SK-N-DZ (cell line): ENCODE results near the gene LAMB3. TPM values are rescaled to one million over a fixed set of nuclear protein-coding genes. Genes with fewer than 3 reads are reported as not detected.
"Not testable (repeated sequence)": the region's sequence is repeated elsewhere in the genome, so short reads cannot be mapped to it uniquely, and the experiment has no call there.

Experiments
- DNase-seq: peaks from one replicate; pipeline ENCODE4 v3.0.0-alpha.2; 2015; ENCODE audit warnings: low spot score
- polyA plus RNA-seq, 2 experiments: library from polyadenylated mRNA; depleted of rRNA; stranded (reverse); fragments of >200 nt; gene quantifications; 2 replicates each; pipeline ENCODE4 v1.2.3, GENCODE V29; 2014

The LAMB3 gene
- 0.03 and 0.29 TPM in 2 replicates for polyA plus RNA-seq (2014; cell fraction: cytosol; rRNA removed)
- polyA plus RNA-seq (2014; cell fraction: nucleus; rRNA removed) = 0.04 TPM in 1 of 2 replicates, not detected in the other

GRCh38 chr1:209652121-209652735 is at the start of gene LAMB3:
Gene LAMB3, minus strand, starts transcription at chr1:209652425. Its CDS starts 1,481 bp downstream, at chr1:209650944.
- DNase-seq = no peak

GRCh38 chr1:209700686-209701085 is 48.5 kb upstream of the LAMB3 start:
- not testable (repeated sequence) for DNase-seq

DNA sequence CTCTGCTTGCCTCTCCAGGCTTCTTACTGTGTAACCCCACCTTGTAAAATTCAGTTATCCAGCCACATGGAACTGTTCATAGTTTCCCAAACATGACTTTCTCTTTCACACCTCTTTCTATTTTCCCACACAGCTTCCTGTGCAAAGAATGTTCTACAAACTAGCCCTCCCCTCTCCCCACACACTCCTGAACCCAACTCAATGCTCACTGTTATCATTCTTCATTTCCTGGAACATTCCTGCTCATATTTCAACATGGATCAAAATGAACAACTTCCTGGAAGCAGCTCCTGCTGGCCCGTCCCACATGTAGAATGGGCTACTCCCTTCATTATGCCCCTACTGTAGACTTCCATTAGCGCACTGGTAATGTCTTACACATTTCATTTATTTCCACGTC is 44.9 kb upstream of the LAMB3 start:
- DNase-seq = no peak

DNA sequence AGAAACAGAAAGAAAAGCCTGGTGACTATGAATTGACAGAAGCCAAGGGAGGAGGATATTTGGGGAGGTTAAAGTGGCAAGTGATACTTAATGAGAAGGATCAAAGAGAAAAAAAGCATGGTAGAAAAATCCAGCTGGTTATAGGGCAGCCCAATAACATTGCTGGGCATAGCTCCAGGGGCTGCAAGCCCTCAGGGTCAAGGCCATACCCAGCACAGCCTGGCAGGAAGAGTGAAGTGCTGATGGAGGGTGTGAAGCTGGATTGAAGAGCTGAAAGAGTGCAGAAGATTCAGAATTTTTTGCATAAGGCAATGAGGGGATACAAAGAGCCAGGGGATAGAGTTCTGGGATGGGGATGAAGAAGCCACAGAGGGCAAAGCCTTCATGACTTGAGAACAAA is 44.4 kb upstream of the LAMB3 start:
- DNase-seq = no peak

DNA sequence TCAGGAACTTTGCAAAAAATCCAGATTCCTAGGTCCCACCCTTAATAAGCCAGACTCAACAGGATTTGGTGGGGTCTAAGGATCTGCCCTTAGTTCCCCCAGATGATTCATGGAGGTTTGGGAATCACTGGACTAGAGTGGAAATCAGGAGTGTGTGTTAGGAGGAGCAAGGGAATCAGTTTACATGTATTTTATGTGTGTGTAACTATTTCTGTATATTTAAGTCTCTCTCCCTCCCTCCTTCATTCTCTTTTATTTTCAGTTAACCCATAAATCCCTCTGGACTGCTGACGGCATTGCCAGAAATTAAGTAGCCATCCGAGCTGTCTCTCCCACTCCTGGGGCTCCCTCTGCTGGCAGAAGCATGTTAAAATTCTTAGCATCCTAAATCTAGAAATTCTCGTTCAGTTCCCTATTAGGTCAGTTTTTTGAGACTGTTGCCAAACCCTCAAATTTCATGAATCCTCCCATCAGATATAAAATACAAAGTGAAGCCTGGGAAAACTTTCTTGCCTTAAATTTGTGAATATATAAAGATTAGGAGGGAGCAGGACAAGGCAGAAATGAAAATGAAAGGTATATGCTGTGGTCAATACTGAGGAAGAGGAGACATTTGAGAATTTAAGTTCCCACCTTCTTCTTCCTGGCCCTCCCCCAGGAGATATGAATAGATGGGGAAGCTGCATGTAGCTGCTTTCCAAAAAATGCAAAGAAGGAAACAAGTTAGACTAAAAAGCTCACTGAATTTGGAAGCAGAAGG is 40.7 kb upstream of the LAMB3 start:
- DNase-seq = peak; percentile 63

GRCh38 chr1:209692296-209692695 is 40.1 kb upstream of the LAMB3 start:
- DNase-seq = no peak

- no peak for DNase-seq
These were observed 39.0 kb upstream of the LAMB3 start for GRCh38 chr1:209691237-209691636.

DNA sequence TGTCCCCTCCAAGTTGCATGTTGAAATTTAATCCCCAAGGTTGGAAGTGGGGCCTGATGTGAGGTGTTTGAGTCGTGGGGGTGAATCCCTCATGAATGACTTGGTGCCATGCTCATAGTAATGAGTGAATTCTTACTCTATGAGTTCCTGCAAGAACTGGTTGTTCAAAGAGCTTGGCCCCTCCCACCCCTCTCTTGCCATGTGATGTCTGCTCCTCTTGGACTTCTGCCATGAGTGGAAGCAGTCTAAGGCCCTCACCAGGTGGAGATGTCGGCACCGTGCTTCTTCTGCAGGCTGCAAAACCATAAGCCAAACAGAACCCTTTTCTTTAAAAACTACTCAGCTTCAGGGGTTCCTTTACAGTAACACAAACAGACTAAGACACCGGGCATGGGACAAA is 37.3 kb upstream of the LAMB3 start:
- DNase-seq = no peak

- DNase-seq = no peak
These were observed 36.6 kb upstream of the LAMB3 start for GRCh38 chr1:209688746-209689234.

DNA sequence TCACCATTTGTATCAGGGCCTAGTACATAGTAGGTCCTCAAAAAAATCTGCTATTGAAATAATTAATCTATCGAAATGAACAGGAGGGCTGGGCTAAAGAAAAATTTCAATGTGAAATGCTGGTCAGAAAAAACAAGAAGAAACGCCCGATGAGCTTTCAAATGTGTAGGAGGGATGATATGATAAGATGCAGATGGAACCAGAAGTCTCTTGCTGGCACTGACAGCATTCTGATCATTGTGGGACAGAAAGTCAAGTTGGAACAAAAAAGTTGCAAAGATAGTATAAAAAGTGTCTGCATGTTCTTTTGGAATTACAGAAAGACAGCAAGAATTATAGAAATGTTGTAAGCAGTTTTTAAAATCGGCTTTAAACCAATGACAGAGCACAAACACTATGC is 34.1 kb upstream of the LAMB3 start:
- no peak for DNase-seq

DNA sequence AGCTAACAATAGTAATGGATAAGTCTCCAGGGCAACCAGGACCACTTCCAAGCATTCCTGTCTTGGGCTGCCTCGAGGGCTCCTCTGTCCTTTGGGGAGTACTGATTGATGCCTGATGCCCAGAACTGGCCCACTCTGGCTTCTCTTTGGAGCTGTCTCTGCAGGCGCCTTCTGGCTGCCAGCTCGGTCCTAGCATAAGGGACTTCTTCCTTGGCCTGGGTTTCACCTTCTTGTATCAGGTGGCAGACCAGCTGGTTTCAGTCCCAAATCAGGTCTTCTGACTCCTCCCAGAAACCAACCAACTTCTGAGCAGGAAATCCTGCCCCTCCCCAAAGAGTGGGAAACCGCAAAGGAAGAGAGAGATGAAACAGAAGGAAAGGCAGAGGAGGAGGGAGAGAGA is 33.6 kb upstream of the LAMB3 start:
- DNase-seq = no peak

GRCh38 chr1:209678981-209679539 is 26.8 kb upstream of the LAMB3 start:
- DNase-seq = no peak

DNA sequence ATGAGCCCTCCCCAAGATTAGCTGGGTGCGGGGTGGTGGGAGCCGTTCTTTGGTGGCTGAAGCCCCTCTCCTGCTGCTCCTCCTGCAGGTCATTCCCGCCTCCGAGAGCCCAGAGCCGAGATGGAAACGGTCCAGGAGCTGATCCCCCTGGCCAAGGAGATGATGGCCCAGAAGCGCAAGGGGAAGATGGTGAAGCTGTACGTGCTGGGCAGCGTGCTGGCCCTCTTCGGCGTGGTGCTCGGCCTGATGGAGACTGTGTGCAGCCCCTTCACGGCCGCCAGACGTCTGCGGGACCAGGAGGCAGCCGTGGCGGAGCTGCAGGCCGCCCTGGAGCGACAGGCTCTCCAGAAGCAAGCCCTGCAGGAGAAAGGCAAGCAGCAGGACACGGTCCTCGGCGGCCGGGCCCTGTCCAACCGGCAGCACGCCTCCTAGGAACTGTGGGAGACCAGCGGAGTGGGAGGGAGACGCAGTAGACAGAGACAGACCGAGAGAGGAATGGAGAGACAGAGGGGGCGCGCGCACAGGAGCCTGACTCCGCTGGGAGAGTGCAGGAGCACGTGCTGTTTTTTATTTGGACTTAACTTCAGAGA is 23.4 kb upstream of the LAMB3 start:
- peak; percentile 42 for DNase-seq

DNA sequence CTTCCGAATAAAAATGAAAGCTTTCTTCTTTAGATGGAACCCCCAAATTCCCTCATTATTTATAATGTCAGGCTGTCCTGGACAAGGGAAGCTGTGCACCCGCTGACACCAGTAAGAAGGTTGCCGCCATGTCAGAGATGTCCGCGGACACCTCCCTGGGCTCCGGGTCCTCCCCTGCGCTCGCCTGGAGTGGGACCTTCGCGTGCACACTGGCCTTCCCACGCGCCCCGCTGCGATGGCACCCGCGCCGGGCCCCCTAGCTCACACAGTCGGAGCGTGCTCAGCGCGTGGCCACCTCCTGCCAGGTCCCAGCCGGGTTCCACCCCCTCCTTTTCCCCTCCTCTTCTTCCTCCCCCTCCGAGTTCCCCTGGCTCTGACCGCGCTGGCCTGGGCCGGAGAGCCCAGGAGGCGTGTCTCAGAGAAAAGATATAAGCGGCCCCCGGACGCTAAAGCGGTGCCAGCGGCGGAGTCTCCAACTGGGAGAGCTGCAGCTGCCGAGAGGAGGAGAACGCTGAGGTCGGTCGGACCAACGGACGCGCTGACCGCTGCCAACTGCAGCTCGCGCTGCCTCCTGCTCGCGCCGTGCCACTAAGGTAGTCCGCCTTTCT is 22.8 kb upstream of the LAMB3 start, which contains the start of gene G0S2:
TSS of gene G0S2 (plus strand) at position 456 of the 608 bp plus-strand sequence. CDS start 273 bp downstream, outside the sequence.
- DNase-seq = peak; percentile 28

- DNase-seq = no peak
These were observed 21.6 kb upstream of the LAMB3 start for GRCh38 chr1:209673631-209674417.

- no peak for DNase-seq
These were observed 20.7 kb upstream of the LAMB3 start for GRCh38 chr1:209672705-209673630.

DNA sequence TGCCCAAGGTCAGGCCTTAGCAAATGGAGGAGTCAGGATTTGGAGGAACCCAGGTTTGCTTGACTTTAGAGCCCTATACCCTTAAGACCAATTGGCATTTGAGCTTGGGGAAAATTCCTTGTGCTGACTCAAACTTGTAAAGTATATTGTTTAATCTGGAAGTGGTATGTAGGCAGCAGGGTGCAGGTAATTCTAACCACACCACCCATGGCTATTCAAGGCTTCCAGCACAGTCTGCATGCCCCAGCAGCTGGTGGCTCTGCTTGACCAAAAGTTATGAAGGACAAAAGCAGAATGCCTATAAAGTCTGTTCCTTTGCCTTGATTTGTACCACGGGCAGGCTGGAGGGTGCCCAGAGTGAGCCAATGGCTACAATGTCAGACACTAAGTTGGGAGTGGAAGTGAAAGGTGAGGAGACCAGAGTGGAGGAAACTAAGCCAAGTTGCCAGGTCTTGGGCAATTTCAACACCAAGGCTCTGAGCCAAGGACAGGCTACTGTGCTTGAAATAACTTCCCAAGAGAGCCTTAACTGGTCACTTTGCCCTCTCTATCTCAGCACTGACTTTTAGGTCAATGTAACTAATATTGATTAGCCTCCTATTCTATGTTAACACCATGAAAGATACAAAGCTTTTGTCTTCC is 18.3 kb upstream of the LAMB3 start:
- DNase-seq = no peak

DNA sequence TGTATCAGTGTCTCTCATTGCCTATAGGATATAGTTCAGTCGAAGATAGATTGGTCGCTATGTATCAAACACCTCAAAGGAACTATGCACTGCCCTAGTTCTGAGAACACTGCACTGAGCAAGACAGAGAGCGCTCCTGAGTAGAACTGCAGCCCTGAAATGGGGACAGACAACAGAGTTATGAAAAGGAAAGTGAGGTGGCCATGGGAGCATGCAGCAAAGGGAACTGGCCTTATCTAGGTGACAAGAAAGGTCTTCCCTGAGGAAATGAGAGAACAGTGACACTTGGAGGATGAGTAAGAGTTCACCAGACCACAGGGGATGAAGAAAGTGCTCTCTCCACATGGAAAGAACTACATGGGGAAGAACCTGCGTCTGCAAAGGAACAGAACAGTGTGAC is 15.5 kb upstream of the LAMB3 start:
- no peak for DNase-seq

GRCh38 chr1:209667103-209667502 is 14.9 kb upstream of the LAMB3 start:
- DNase-seq = no peak
